ENCODE data around the gene GPATCH2. TPM values are rescaled to one million over a fixed set of nuclear protein-coding genes. Genes with fewer than 3 reads are reported as not detected.
A peak's percentile ranks its signal among the peaks of the same experiment; 100 is the strongest.

Gene GPATCH2
- total and polyA plus RNA-seq, 10 of the 15 experiments (the other 5 are each of a cell fraction or from before 2014, with no cell fraction given) = 3.2 to 12.2 (median 5.4) TPM

GRCh38 chr1:217482356-217483102 lies 148.4 kb downstream of the GPATCH2 start (continued):
- TF ChIP-seq ZBTB40 (IDR thresholded peaks at IDR 0.05; ENCODE audit: borderline replicate concordance) (no peak), MAX (IDR thresholded peaks at IDR 0.05; ENCODE audit: low read depth, low read length) (no peak), EP300 (IDR thresholded peaks at IDR 0.05; ENCODE audit: borderline replicate concordance in 1 of 2, control insufficient read depth in 1 of 2, low read depth in 2 of 2, low read length in 2 of 2) (no peak), RAD21 (IDR thresholded peaks at IDR 0.05; ENCODE audit: insufficient read depth, low read depth, low read length) (no peak), CEBPZ (IDR thresholded peaks at IDR 0.05; ENCODE audit: low read depth, low read length) (no peak), USF2 (IDR thresholded peaks at IDR 0.05; ENCODE audit: borderline replicate concordance, low read depth, low read length) (no peak), NKRF (conservative IDR thresholded peaks at IDR 0.05) (no peak), YY1 (IDR thresholded peaks at IDR 0.05; ENCODE audit: low read depth, low read length) (no peak), SIX5 (IDR thresholded peaks at IDR 0.05; ENCODE audit: low read depth, low read length, severe bottlenecking) (no peak), USF1 (IDR thresholded peaks at IDR 0.05; ENCODE audit: borderline replicate concordance, extremely low read length, insufficient read depth, low read depth, low read length) (no peak), SMARCA5 (IDR thresholded peaks at IDR 0.05) (no peak), SMAD5 (IDR thresholded peaks at IDR 0.05; ENCODE audit: low read depth) (no peak), ATF7 (IDR thresholded peaks at IDR 0.05; ENCODE audit: low read depth) (peak; percentile 26; the same call in 1 of the 2 replicates), KLF5 (IDR thresholded peaks at IDR 0.05; ENCODE audit: partially characterized antibody) (no peak), IRF4 (IDR thresholded peaks at IDR 0.05; ENCODE audit: low read depth, low read length) (no peak), ZNF217 (IDR thresholded peaks at IDR 0.05) (no peak), ZNF622 (IDR thresholded peaks at IDR 0.05) (no peak)

All from GM12878 (cell line).